Osteocyte (in vitro differentiated cells): Measurements from ENCODE around the gene RHCG. TPM values are rescaled to one million over a fixed set of nuclear protein-coding genes. Genes with fewer than 3 reads are reported as not detected.

Source experiments
- DNase-seq: peaks from one replicate; pipeline ENCODE4 v3.0.0; 2021; ENCODE audit warnings: mixed read lengths; ENCODE audit not compliant: unreplicated experiment; ENCODE audit errors: extremely low spot score
- H3K27ac Mint-ChIP-seq: one replicate; pipeline ENCODE4 v1.8.0; 2021; ENCODE audit warnings: mild to moderate bottlenecking, mixed read lengths; ENCODE audit not compliant: unreplicated experiment
- H3K27me3 Mint-ChIP-seq: one replicate; pipeline ENCODE4 v1.8.0; 2021; ENCODE audit warnings: mixed read lengths; ENCODE audit not compliant: unreplicated experiment
- H3K36me3 Mint-ChIP-seq: one replicate; pipeline ENCODE4 v1.8.0; 2021; ENCODE audit warnings: mixed read lengths; ENCODE audit not compliant: unreplicated experiment
- H3K4me1 Mint-ChIP-seq: one replicate; pipeline ENCODE4 v1.8.0; 2021; ENCODE audit warnings: mixed read lengths; ENCODE audit not compliant: unreplicated experiment
- H3K4me3 Mint-ChIP-seq: one replicate; pipeline ENCODE4 v1.8.0; 2021; ENCODE audit warnings: mild to moderate bottlenecking, moderate library complexity, mixed read lengths; ENCODE audit not compliant: unreplicated experiment
- H3K9me3 Mint-ChIP-seq: one replicate; pipeline ENCODE4 v1.8.0; 2021; ENCODE audit warnings: mixed read lengths; ENCODE audit not compliant: unreplicated experiment
- total RNA-seq: library from RNA; stranded (reverse); gene quantifications from 2 replicates; pipeline ENCODE4 v1.2.1, GENCODE V29; 2021
- TF ChIP-seq, protein P1 (sequence below): fragments of 200-600 bp; sonication (generic); IDR thresholded peaks from 2 replicates; pipeline ENCODE4 v1.5.0; 2021; ENCODE audit warnings: antibody characterized with exemption, mild to moderate bottlenecking, moderate library complexity

The RHCG gene
- total RNA-seq, 1 donor from 2014 or later = not detected

DNA sequence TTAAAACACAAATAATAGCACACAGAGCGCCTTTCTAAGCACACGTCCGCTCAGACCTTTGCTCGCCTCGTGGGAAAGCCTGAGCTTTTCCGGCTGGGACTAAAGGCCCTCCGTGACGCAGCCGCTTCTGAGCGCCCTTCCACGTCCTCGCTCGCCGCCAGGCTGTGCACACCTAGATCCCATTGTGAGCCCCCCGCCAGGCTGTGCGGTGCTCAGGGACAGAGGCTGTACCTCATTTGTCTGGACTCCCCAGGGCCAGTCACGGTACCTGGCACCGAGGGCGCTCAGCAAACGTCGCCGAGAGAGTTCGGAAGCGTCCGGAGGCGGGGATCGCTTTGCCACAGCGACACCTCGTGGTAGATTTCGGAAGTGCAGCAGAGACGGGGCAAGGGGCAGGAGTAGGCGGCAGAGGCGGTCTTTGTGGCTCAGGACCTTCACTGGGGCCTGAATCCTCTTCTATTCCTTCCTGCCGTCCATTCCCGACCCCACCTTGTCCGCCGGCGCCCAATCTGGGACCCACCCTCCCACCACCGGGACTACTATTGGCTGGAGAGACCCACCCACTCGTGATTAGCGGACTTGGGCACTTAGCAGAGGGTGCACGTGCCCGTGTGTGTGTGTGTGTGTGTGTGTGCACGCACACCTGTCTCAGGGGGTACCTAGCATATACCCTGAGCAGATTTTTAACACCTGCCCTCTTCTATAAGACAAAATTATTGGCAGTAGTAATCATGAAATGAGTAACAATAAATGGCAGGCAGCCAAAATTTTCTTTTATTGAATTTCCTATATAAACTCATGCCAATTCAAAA lies 65.6 kb downstream of the RHCG start:
- TF ChIP-seq, protein P1, sequence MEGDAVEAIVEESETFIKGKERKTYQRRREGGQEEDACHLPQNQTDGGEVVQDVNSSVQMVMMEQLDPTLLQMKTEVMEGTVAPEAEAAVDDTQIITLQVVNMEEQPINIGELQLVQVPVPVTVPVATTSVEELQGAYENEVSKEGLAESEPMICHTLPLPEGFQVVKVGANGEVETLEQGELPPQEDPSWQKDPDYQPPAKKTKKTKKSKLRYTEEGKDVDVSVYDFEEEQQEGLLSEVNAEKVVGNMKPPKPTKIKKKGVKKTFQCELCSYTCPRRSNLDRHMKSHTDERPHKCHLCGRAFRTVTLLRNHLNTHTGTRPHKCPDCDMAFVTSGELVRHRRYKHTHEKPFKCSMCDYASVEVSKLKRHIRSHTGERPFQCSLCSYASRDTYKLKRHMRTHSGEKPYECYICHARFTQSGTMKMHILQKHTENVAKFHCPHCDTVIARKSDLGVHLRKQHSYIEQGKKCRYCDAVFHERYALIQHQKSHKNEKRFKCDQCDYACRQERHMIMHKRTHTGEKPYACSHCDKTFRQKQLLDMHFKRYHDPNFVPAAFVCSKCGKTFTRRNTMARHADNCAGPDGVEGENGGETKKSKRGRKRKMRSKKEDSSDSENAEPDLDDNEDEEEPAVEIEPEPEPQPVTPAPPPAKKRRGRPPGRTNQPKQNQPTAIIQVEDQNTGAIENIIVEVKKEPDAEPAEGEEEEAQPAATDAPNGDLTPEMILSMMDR = peak; percentile 98
- Mint-ChIP-seq H3K27ac (peak overlapping the region; percentile 1), H3K4me3 (peak overlapping the region; percentile 72), H3K9me3 (no peaks in the 10 kb centered on the region), H3K36me3 (no peaks in the 10 kb centered on the region), H3K27me3 (peaks cover 39% of the 10 kb centered on the region), H3K4me1 (peaks cover 6% of the 10 kb centered on the region)
- DNase-seq = peak; percentile 95

DNA sequence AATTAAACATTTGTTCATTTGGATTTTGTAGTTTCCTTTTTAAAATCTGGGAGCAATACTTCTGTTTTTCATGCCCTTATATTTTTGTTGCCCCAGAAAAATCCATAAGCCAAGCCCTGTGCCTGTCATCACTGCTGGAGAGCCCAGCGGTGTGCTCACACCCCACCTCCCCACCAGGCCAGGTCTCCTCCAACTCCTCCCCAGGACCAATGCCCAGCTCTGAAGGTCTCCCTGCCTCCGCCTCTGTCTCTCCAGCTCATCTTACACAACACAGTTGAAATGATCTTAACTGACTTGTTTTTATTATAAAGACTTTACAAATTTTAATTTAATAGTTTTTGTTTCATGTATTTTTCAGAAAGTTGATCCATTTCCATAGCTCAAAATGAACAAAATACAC lies 66.4 kb downstream of the RHCG start:
- no peak for DNase-seq
- TF ChIP-seq, protein P1 = no peak
- Mint-ChIP-seq H3K4me3 (peak overlapping the region; percentile 72), H3K4me1 (peaks cover 6% of the 10 kb centered on the region), H3K27ac (no peak overlapping the region), H3K9me3 (no peaks in the 10 kb centered on the region), H3K27me3 (peaks cover 38% of the 10 kb centered on the region), H3K36me3 (no peaks in the 10 kb centered on the region)

DNA sequence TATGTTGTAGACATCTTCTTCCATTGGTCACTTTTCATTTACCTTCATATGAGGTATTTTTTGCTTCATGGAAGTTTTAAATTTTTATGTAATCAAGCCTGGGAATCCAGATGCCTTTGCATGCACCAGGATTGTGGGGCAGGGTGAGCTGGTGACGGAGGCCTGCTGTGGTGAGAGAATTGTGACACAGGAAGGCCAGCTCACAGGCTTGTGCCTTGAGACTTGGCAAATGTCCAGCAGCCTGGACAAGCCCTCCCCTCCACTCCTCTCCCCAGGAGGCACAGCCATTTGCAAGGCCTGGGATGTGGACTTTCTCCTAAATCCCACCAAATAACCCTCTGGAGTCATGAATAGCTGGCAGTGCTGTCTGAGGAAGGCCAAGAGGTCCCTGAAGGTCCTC lies 67.4 kb downstream of the RHCG start:
- Mint-ChIP-seq H3K27ac (no peak overlapping the region), H3K36me3 (no peaks in the 10 kb centered on the region), H3K4me1 (peaks cover 6% of the 10 kb centered on the region), H3K4me3 (no peak overlapping the region), H3K27me3 (peaks cover 36% of the 10 kb centered on the region), H3K9me3 (no peaks in the 10 kb centered on the region)
- TF ChIP-seq, protein P1 = no peak
- no peak for DNase-seq

DNA sequence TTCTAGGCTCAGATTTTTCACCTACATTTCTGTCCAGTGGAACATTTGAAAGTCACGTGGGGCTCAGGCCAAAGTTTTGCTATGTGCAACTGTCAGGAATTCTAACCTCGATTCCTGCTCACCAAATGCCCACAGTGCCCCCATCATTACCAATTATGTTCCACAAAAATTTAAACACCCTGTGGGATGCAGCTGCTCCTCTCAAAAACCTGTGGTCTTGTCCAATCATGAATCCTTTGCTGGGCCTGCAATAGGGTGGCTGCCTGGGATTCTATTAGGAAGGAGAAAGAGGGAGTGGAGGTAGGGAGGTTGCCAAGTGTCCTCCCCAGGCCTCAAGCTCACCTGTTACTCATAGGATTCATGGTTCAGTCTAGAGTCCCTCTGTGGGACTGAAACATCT lies 68.1 kb downstream of the RHCG start:
- H3K4me1 Mint-ChIP-seq = peaks cover 6% of the 10 kb centered on the region
- DNase-seq = no peak
- no peak overlapping the region for H3K4me3 Mint-ChIP-seq
- no peaks in the 10 kb centered on the region for H3K9me3 Mint-ChIP-seq
- peaks cover 36% of the 10 kb centered on the region for H3K27me3 Mint-ChIP-seq
- H3K27ac Mint-ChIP-seq = no peak overlapping the region
- TF ChIP-seq, protein P1 = no peak
- no peaks in the 10 kb centered on the region for H3K36me3 Mint-ChIP-seq

DNA sequence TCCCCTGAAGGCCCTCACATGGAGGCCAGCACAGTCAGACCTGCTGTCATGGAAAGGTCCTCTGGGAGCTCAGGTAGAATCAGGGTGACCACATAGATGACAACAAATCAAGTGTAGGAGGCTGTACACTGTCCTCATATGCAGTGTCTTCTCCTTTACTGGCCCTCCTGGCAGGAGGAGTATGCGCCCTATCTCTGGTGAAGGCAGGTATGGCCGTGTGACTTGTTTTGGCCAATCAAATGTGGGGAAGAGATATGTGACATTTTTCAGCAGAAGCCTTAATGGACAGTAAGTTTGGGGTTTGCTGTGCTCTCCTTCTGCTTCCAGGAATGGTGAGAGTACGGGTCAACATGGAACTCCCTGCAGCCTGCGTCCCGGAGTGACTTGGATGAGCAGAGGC lies 69.9 kb downstream of the RHCG start:
- TF ChIP-seq, protein P1 = no peak
- no peak for DNase-seq

More for the DNA sequence above, 69.9 kb downstream of the RHCG start:
- Mint-ChIP-seq H3K27ac (no peak overlapping the region), H3K9me3 (no peaks in the 10 kb centered on the region), H3K4me3 (no peak overlapping the region), H3K36me3 (no peaks in the 10 kb centered on the region), H3K4me1 (peaks cover 6% of the 10 kb centered on the region), H3K27me3 (peaks cover 35% of the 10 kb centered on the region)
